Activated naive CD8-positive, alpha-beta T cell treated with anti-CD3 and anti-CD28 coated beads for 36 hours (primary cell): ENCODE measurements around the gene UCN. TPM values are rescaled to one million over a fixed set of nuclear protein-coding genes. Genes with fewer than 3 reads are reported as not detected.
A peak's percentile ranks its signal among the peaks of the same experiment; 100 is the strongest.
"Not testable (repeated sequence)": the region's sequence is repeated elsewhere in the genome, so short reads cannot be mapped to it uniquely, and the experiment has no call there.

Source experiments
- DNase-seq: peaks from one replicate; pipeline ENCODE4 v3.0.0; 2021
- H3K27ac Mint-ChIP-seq: one replicate; pipeline ENCODE4 v1.8.0; 2022; ENCODE audit warnings: mild to moderate bottlenecking, moderate library complexity, mixed read lengths
- H3K27me3 Mint-ChIP-seq: one replicate; pipeline ENCODE4 v1.8.0; 2022; ENCODE audit warnings: mild to moderate bottlenecking, mixed read lengths
- H3K36me3 Mint-ChIP-seq: one replicate; pipeline ENCODE4 v1.8.0; 2021; ENCODE audit warnings: mild to moderate bottlenecking, mixed read lengths
- H3K4me1 Mint-ChIP-seq: one replicate; pipeline ENCODE4 v1.8.0; 2021; ENCODE audit warnings: mixed read lengths
- H3K4me3 Mint-ChIP-seq: one replicate; pipeline ENCODE4 v1.8.0; 2022; ENCODE audit warnings: mild to moderate bottlenecking, moderate library complexity, mixed read lengths
- H3K9me3 Mint-ChIP-seq: one replicate; pipeline ENCODE4 v1.8.0; 2022; ENCODE audit warnings: mixed read lengths
- total RNA-seq, 2 experiments: library from RNA; stranded (reverse); gene quantifications; one replicate each; pipeline ENCODE4 v1.2.3, GENCODE V29; 2021

UCN gene
- total RNA-seq, 2 experiments from 2014 or later = 1.3 to 1.6 TPM

DNA sequence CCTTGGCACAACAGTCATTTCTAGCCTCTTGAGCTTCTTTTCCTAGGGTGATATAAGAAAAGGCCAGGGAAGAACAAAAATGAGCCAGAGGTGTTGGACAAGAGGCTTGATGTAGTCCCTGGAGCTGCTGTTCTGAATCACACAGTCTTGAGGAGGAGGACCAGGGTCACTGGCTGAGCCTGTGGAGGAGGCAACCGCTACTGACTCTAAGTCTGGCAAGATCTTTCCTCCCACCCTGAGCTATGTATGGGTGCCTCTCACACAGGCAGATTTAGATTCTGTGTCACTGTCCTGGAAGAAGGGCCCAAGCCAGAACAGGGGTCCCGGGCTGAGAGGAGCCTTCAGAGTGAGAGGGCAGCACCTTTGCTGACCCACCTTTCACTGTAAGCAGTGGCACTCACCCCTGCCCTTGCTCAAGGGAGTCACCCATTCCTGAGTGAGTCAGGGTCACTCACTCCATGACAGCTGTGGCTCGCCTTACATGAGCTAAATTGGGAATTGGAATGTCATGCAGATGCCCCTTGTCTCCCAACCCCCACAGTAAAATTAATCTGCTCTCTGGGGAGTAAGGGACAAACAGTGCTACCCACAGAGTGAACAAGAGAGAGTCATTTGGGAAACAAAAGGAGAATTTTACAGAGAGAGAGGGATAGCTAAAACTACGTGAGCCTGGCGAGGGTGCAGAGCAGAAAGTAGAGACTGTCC lies 26.2 kb downstream of the UCN start, which contains the start of gene TRIM54:
Gene TRIM54 (plus strand): TSS at position 575 of the 705 bp plus-strand sequence. CDS start 303 bp downstream, outside the sequence.
- H3K27ac Mint-ChIP-seq = no peak within 1 kb of the TSS
- H3K4me1 Mint-ChIP-seq = peaks cover 3% of the 10 kb centered on the region
- peaks cover 13% of the 10 kb centered on the region for H3K27me3 Mint-ChIP-seq
- H3K36me3 Mint-ChIP-seq = no peaks in the 10 kb centered on the region
- H3K9me3 Mint-ChIP-seq = no peaks in the 10 kb centered on the region
- H3K4me3 Mint-ChIP-seq = no peak within 1 kb of the TSS
- DNase-seq = no peak

GRCh38 chr2:27281442-27281841 lies 26.8 kb downstream of the UCN start:
- Mint-ChIP-seq H3K27ac (no peak overlapping the region), H3K27me3 (peaks cover 14% of the 10 kb centered on the region), H3K9me3 (no peaks in the 10 kb centered on the region), H3K36me3 (no peaks in the 10 kb centered on the region), H3K4me1 (peaks cover 3% of the 10 kb centered on the region), H3K4me3 (no peak overlapping the region)
- no peak for DNase-seq

GRCh38 chr2:27280826-27281225 lies 27.4 kb downstream of the UCN start:
- no peak overlapping the region for H3K27ac Mint-ChIP-seq
- DNase-seq = no peak
- peaks cover 15% of the 10 kb centered on the region for H3K27me3 Mint-ChIP-seq
- no peaks in the 10 kb centered on the region for H3K36me3 Mint-ChIP-seq
- peaks cover 3% of the 10 kb centered on the region for H3K4me1 Mint-ChIP-seq
- H3K9me3 Mint-ChIP-seq = no peaks in the 10 kb centered on the region
- no peak overlapping the region for H3K4me3 Mint-ChIP-seq

DNA sequence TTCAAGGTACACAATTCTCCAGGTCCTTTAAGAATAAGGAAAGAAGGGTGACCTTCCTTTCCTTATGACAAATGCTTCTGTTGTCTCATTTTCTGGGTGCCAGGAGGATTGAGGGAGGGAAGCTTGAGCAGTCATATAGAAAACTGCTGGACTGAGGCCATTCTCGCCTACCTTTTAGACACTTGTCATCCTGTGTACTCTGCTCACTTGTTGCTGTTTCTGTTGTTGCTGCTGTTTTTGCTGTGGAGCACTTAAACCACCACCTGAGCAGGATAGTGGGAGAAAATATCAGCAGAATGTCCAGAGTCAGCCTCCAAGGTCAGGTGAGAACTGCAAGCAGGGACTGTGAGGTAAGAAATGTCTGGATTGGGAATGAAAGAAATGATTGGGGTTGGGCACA lies 30.2 kb downstream of the UCN start:
- Mint-ChIP-seq H3K9me3 (no peaks in the 10 kb centered on the region), H3K36me3 (no peaks in the 10 kb centered on the region), H3K27ac (no peak overlapping the region), H3K4me3 (no peak overlapping the region), H3K27me3 (peaks cover 15% of the 10 kb centered on the region), H3K4me1 (peaks cover 3% of the 10 kb centered on the region)
- no peak for DNase-seq

DNA sequence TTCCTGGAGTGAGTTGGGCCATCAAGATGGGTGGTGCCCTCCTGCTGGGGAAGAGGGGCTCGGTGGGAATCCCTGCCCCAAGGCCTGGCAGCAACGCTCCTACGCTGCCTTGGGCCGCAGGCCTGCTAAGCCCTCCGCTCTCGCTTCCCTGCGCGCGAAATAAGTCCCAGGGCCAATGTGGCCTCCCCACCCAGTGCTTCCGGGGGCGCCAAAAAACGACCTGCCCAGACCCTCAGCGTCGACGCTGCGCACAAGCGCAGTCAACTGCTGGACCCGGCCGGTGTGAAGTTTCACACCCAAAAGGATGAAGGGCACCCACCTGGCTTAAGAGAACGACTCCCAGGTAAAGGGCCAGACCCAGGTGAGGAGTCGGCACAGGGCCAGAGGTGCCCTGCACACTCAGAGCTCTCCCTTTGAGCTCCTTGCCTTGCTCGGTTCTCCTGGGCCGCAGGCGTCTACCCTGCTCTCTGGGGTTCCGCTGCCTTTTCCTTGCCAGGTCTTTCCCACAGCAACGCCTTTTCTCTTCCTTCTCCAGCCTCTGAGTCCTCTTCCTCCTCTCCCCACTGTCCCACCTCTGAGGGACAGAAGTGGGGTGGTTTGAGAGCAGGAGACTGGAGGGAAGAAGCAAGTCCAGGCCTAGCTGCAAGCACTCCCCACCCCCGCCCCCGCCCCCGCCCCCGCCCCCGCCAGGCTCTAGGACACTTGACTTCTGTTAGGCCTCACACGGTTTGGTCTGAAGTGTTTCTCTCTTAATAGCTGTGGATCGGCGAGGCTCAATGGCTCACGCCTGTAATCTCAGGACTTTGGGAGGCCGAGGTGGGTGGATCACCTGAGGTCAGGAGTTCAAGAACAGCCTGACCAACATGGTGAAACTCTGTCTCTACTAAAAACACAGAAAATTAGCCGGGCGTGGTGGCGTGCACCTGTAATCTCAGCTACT lies 32.8 kb downstream of the UCN start, which contains the start of gene DNAJC5G:
Gene DNAJC5G (plus strand): TSS at position 223 of the 940 bp plus-strand sequence. CDS start 1,296 bp downstream, outside the sequence.
- Mint-ChIP-seq H3K27ac (no peak within 1 kb of the TSS), H3K27me3 (peaks cover 10% of the 10 kb centered on the region), H3K36me3 (no peaks in the 10 kb centered on the region), H3K9me3 (no peaks in the 10 kb centered on the region), H3K4me3 (no peak within 1 kb of the TSS), H3K4me1 (peaks cover 3% of the 10 kb centered on the region)
- no peak for DNase-seq

DNA sequence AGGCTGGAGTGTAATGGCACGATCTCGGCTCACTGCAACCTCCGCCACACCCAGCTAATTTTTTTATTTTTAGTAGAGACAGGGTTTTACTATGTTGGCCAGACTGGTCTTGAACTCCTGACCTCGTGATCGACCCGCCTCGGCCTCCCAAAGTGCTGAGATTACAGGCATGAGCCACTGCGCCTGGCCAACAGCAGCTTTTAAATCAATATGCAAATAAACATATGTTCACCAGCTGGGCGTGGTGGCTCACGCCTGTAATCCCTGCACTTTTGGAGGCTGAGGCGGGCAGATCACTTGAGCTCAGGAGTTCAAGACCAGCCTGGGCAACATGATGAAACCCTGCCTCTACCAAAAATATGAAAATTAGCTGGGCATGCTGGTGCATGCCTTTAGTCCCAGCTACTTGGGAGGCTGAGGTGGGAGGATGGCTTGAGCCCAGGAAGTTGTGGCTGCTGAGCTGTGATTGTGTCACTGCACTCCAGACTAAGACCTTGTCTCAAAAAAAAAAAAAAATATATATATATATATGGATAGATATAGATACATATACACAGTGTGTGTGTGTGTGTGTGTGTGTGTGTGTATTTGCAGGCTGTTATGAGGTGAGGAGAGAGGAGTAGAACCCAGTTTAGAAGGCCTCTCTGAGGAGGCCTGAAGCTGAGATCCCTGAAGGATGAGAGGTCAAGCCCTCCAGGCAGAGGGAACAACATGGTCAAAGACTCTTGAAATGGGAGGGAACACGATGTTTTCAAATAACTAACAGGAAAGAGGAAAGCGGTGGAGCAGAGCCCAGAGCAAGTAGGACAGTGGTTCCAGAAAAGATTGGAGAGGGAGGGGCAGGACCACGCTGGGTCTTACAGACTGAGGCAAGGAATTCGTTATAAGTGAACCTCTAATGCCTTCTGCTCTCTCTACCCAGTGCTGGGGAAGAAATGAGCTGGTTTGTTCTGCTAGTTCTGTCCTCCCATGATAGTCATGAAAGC lies 35.4 kb downstream of the UCN start:
- not testable (repeated sequence) for H3K9me3 Mint-ChIP-seq, H3K4me1 Mint-ChIP-seq, H3K27ac Mint-ChIP-seq, H3K36me3 Mint-ChIP-seq, DNase-seq, H3K4me3 Mint-ChIP-seq
- H3K27me3 Mint-ChIP-seq = peaks cover 16% of the 10 kb centered on the region

GRCh38 chr2:27271631-27272340 lies 36.5 kb downstream of the UCN start:
- Mint-ChIP-seq H3K27ac (no peak overlapping the region), H3K9me3 (no peaks in the 10 kb centered on the region), H3K4me1 (no peaks in the 10 kb centered on the region), H3K36me3 (no peaks in the 10 kb centered on the region), H3K27me3 (peaks cover 11% of the 10 kb centered on the region), H3K4me3 (no peak overlapping the region)
- DNase-seq = no peak

- H3K4me3 Mint-ChIP-seq = no peak overlapping the region
- H3K9me3 Mint-ChIP-seq = no peaks in the 10 kb centered on the region
- H3K4me1 Mint-ChIP-seq = no peaks in the 10 kb centered on the region
- peaks cover 9% of the 10 kb centered on the region for H3K27me3 Mint-ChIP-seq
- DNase-seq = no peak
- H3K36me3 Mint-ChIP-seq = no peaks in the 10 kb centered on the region
- no peak overlapping the region for H3K27ac Mint-ChIP-seq
Measured at GRCh38 chr2:27270670-27271069, 37.6 kb downstream of the UCN start.

DNA sequence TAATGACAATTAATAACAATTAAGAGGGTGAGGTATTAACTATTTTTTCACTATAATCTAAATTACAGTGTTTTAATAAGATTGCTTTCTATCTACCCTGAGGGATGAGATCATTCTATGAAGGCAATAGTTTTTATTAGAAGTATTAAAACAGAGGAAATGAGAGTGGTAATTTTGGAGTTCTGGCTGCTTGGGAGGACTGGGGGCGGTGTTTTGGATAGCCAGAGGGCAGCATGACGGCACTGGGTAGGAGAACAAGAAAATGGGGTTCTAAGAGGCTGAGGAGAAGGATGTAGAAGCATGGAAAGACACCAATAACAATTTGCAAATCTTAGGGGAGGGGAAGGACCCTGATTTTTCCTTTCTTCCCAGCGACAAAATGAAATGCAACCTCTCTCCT lies 38.1 kb downstream of the UCN start:
- no peaks in the 10 kb centered on the region for H3K36me3 Mint-ChIP-seq
- no peaks in the 10 kb centered on the region for H3K9me3 Mint-ChIP-seq
- H3K4me1 Mint-ChIP-seq = no peaks in the 10 kb centered on the region
- no peak for DNase-seq
- peaks cover 9% of the 10 kb centered on the region for H3K27me3 Mint-ChIP-seq
- H3K27ac Mint-ChIP-seq = no peak overlapping the region
- no peak overlapping the region for H3K4me3 Mint-ChIP-seq

DNA sequence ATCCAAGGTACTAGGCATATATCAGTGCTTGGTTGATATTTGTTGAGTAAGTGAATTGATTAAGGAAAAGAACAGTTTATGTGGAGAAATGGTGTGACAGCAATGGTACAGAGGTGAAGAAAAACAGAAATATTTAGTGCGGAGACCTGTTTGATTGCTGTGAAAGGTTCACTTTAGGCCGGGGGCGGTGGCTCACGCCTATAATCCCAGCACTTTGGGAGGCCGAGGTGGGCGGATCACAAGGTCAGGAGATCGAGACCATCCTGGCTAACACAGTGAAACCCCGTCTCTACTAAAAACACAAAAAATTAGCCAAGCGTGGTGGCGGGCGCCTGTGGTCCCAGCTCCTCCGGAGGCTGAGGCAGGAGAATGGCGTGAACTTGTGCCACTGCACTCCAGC lies 39.9 kb downstream of the UCN start:
- H3K9me3 Mint-ChIP-seq, H3K4me3 Mint-ChIP-seq: not testable (repeated sequence)
- peaks cover 11% of the 10 kb centered on the region for H3K4me1 Mint-ChIP-seq

GRCh38 chr2:27265536-27265870 lies 42.7 kb downstream of the UCN start:
- Mint-ChIP-seq H3K9me3 (no peaks in the 10 kb centered on the region), H3K27me3 (peaks cover 41% of the 10 kb centered on the region), H3K4me1 (peaks cover 16% of the 10 kb centered on the region), H3K27ac (no peak overlapping the region), H3K36me3 (no peaks in the 10 kb centered on the region), H3K4me3 (no peak overlapping the region)
- no peak for DNase-seq

More for the DNA sequence above, 39.9 kb downstream of the UCN start:
- H3K36me3 Mint-ChIP-seq, H3K27ac Mint-ChIP-seq, DNase-seq: not testable (repeated sequence)
- H3K27me3 Mint-ChIP-seq = peaks cover 23% of the 10 kb centered on the region

GRCh38 chr2:27264753-27265535 lies 43.3 kb downstream of the UCN start:
- H3K4me3 Mint-ChIP-seq = peak overlapping the region; percentile 68
- peaks cover 16% of the 10 kb centered on the region for H3K4me1 Mint-ChIP-seq
- no peaks in the 10 kb centered on the region for H3K9me3 Mint-ChIP-seq
- H3K27me3 Mint-ChIP-seq = peaks cover 43% of the 10 kb centered on the region
- no peaks in the 10 kb centered on the region for H3K36me3 Mint-ChIP-seq
- no peak overlapping the region for H3K27ac Mint-ChIP-seq
- peak; percentile 72 for DNase-seq

DNA sequence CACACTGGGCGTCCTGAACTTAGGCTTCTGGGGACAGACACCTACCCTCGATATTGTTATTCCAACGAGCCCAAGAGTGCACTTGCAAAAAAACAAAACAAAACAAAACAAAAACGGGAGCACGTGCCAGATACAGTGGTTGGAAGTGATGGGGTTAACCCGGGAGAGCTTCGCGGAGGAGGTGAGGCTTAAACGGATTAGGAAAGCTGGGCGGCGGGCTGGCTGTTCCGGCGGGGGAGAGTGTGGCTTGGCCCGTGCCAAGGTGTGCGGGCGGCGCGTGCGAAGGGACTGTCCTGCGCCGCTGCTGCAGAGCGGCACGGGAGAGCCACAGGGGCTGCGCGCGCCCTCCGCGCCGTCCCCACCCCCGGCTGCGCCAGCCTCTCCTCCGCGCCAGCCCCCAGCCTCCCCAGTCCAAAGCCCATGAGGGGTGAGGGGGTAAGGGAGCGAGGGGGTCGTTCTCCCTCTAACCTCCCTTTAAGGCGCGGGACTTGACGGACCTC lies 43.9 kb downstream of the UCN start:
- Mint-ChIP-seq H3K4me3 (peak overlapping the region; percentile 79), H3K27me3 (peaks cover 43% of the 10 kb centered on the region), H3K9me3 (no peaks in the 10 kb centered on the region), H3K27ac (no peak overlapping the region), H3K4me1 (peaks cover 16% of the 10 kb centered on the region), H3K36me3 (no peaks in the 10 kb centered on the region)
- DNase-seq = peak; percentile 21
